Measurements from ENCODE around the gene VMP1. TPM values are rescaled to one million over a fixed set of nuclear protein-coding genes. Genes with fewer than 3 reads are reported as not detected.

VMP1 gene
- total and polyA plus RNA-seq, 2 donors (not counting 1 experiment from before 2014, with no cell fraction given): 20.4 to 83.5 TPM

GRCh38 chr17:59829217-59830006 lies 122.0 kb downstream of the VMP1 start:
- peak overlapping the region; percentile 43 for H3K4me2 ChIP-seq (replicated peaks; ENCODE audit: low read depth, low read length, poor library complexity, severe bottlenecking)
- Mint-ChIP-seq H3K4me1 (peaks cover 72% of the 10 kb centered on the region), H3K27me3 (no peaks in the 10 kb centered on the region), H3K9me3 (ENCODE audit: insufficient read depth) (no peaks in the 10 kb centered on the region), H3K4me3 (peak overlapping the region; percentile 72), H3K27ac (peak overlapping the region; percentile 79)
- H3K4me1 ChIP-seq (ENCODE audit: control insufficient read depth in 2 of 2, insufficient read depth in 2 of 2, low read length in 2 of 2): peaks cover 44 to 59% of the 10 kb centered on the region in 2 donors
- TF ChIP-seq EZH2 (IDR thresholded peaks at IDR 0.05; ENCODE audit: borderline replicate concordance, insufficient read depth, low read depth, low read length, poor library complexity, severe bottlenecking) (no peak), CTCF (IDR thresholded peaks at IDR 0.05) (no peak)
- H2AFZ ChIP-seq (ENCODE audit: insufficient read depth, low read depth, low read length, poor library complexity, severe bottlenecking): no peak overlapping the region
- H3K27me3 ChIP-seq (replicated peaks in 1 of 4; ENCODE audit: control extremely low read depth in 1 of 4, control insufficient read depth in 3 of 4, insufficient read depth in 4 of 4, low read length in 3 of 4): no peaks in the 10 kb centered on the region
- peak overlapping the region; percentile 12 for H3K9ac ChIP-seq (ENCODE audit: low read length)
- ATAC-seq (ENCODE audit: low read depth) (peak; percentile 88), DNase-seq (peak; percentile 77)
- H3K27ac ChIP-seq (ENCODE audit: low read length in 2 of 2): peak overlapping the region in 1 of 2 donors; percentile 27
- ChIA-PET POLR2A (interaction anchor here (1.0 to 2.1 kb wide), 3 partner anchors 8 to 43 kb away, joined by 4 to 9 read pairs (median 4); no protein-coding TSS in a partner anchor), CTCF (interaction anchor here (0.8 to 2.4 kb wide), 9 partner anchors 10 to 83 kb away, joined by 3 to 15 read pairs (median 5); no protein-coding TSS in a partner anchor)
- WGBS (ENCODE audit: insufficient coverage): no CpG with 5 or more reads among the region's 4 CpGs
- intact Hi-C loops (cut with micrococcal nuclease): loop anchor here (1.0 kb wide), 3 partner anchors 8 to 43 kb away; no protein-coding TSS in a partner anchor
- H3K4me3 ChIP-seq (ENCODE audit: control extremely low read depth in 1 of 5, extremely low read depth in 1 of 5, insufficient read depth in 1 of 5, low read depth in 2 of 5, low read length in 4 of 5): peak overlapping the region in 1 of 5 experiments; percentile 21
- H3K79me2 ChIP-seq (ENCODE audit: control insufficient read depth, insufficient read depth, low read length): peaks cover 10% of the 10 kb centered on the region
- no peaks in the 10 kb centered on the region for H4K20me1 ChIP-seq (ENCODE audit: control insufficient read depth, insufficient read depth, low read length, poor library complexity, severe bottlenecking)
- peaks cover 0 to 2% of the 10 kb centered on the region in 2 experiments for H3K36me3 ChIP-seq (replicated peaks in 1 of 2; ENCODE audit: control extremely low read depth in 1 of 2, control insufficient read depth in 1 of 2, extremely low read depth in 1 of 2, insufficient read depth in 2 of 2, low read length in 1 of 2)
- H3K9me3 ChIP-seq (ENCODE audit: control extremely low read depth in 1 of 3, control insufficient read depth in 2 of 3, insufficient read depth in 1 of 3, low read length in 2 of 3): no peaks in the 10 kb centered on the region

Data from B cell (primary cell).